Fibroblast of mammary gland (primary cell): ENCODE results near the gene FAM184A.

Experiments used
- DNase-seq: peaks from one replicate; pipeline ENCODE4 v3.0.0-alpha.2; 2010; ENCODE audit warnings: low read depth
- H3K4me3 ChIP-seq: 2 replicates; pipeline ENCODE4 v1.5.1; 2011; ENCODE audit warnings: low read depth, mild to moderate bottlenecking, low read length, moderate library complexity; ENCODE audit not compliant: control insufficient read depth
- CTCF ChIP-seq: conservative IDR thresholded peaks from 2 replicates; pipeline ENCODE4 v1.5.1; 2011; ENCODE audit warnings: low read depth, low read length, inconsistent platforms; ENCODE audit not compliant: control insufficient read depth, insufficient read depth

The FAM184A gene

DNA sequence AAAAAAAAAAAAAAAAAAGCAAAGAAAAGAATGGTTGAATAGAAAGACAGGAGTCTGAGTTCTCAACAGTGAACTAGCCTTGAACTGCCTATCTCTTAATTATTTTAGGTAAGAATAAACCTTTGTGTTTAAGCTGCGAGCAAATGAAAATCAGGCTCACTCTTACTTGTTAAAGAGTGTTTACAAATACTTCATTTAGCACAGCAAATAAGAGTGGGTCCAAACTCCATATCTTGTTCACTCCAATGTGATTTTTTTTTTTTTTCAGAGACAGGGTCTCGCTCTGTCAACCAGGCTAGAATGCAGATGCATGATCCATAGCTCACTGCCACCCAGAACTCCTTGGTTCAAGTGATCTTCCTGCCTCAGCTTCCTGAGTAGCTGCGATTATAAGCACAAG lies 155.4 kb downstream of the FAM184A start:
- no peak for TF ChIP-seq CTCF
- no peak for DNase-seq
- no peak overlapping the region for H3K4me3 ChIP-seq

DNA sequence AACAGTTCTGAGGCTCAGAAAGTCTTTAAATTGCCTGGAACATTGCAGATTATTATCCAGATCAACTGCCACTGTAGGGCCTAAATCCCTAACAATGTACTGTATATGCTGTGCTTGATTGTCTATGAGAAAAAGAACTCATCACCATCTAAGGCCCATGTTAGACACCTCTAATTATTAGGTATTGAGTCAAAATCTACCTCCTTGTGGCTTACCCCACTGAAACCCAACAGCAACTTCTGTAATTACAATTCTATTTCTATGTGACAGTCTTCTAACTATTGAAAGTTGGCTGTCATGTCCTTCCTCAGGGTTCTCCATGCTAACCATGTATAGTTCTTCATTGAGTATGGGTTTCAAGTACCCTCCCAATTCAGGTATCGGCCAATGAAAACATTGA lies 157.4 kb downstream of the FAM184A start:
- no peak overlapping the region for H3K4me3 ChIP-seq
- DNase-seq, result no peak
- TF ChIP-seq CTCF, result no peak

DNA sequence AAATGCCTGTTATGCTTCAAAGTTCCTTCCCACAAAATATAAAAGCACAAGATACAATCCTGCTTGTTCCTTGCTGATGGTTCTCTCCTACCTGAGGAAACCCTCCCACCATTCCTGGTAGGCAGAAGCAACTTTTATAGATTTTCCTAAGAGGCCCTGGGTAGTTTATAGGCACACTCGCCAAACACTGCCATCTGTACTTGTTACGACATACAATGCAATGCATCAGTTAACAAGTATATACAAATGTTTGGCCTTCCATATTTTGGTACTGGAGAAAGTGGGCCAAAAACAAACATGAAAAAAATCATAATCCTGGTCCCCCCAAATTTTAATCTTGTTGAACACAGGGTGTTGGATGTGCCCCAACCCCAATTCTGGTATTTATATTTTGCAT lies 160.1 kb downstream of the FAM184A start:
- peak; percentile 12 for DNase-seq
- TF ChIP-seq CTCF, result no peak
- no peak overlapping the region for H3K4me3 ChIP-seq

DNA sequence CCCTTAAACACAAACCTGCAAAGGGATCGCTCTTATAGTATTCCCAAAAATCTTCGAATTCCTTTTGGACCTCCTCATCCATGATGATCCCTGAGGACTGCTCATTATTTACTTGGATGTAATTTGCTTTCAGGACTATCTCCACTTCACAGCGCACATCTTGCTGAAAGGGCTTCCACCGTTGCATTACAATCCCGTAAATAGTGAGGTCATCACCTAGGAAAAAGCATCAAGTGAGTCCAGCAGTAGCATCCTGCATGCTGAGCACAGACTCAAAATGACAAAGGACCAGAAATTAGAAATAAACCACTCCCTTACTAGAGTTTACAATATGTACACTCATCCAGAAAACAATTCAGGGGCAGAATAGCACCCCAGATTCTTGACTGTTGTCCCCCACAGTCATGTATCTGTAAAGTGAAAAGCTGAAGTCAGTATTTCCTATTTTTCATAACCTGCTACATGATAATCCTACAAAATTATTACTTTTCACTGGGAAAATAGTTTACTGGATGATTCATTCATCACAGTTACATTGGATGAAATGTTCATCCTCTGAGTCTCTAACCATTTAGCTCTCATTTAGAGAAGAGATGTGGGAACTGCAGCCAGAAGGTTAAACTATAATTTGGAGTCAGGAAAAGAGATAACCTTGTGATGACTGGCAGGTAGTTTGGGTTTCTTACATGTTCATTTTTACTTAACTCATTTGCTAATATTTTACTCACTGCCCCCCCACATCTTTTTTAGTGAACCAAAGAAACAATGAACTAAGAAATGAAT lies 160.7 kb downstream of the FAM184A start:
- TF ChIP-seq CTCF, result no peak
- no peak for DNase-seq
- no peak overlapping the region for H3K4me3 ChIP-seq

- no peak overlapping the region for H3K4me3 ChIP-seq
- no peak for DNase-seq
Measured at GRCh38 chr6:118914598-118914997, 163.9 kb downstream of the FAM184A start.

DNA sequence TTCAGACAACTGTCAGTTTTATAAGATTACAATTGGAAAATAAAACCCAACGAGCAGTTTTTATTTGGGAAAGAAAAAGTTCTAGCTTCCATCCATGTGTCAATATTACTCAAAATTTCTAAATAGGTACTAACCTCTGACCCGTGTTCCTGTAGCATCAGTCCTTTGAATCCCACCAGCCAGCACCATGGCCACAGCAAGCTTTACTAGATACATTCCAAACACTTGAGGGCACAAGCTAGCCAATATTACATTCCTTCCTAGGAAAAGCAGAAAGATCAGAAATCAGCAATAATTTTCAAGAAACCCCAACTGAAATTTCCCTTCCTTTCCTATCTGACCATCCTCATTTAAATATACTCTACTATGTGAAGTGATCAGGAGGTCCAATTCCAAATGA lies 165.3 kb downstream of the FAM184A start:
- DNase-seq, result no peak
- no peak overlapping the region for H3K4me3 ChIP-seq

More at GRCh38 chr6:118914598-118914997, 163.9 kb downstream of the FAM184A start:
- no peak for TF ChIP-seq CTCF

More for the DNA sequence above, 165.3 kb downstream of the FAM184A start:
- TF ChIP-seq CTCF, result no peak
